ENCODE measurements around the gene PACSIN1.

DNA sequence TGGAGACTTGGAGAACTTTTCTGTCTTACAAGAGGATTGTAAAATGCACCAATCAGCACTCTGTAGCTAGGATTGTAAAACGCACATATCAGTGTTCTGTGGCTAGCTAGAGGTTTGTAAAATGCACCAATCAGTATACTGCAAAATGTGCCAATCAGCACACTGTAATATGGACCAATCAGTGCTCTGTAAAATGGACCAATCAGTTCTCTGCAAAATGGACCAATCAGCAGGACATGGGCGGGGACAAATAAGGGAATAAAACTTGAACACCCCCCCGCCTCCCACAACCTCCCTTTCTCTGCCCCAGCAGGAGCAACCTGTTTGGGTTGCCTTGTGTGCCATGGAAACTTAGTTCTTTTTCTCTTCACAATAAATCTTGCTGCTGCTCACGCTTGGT is 27.2 kb upstream of the PACSIN1 start:
- TF ChIP-seq POLR2AphosphoS5 (IDR thresholded peaks at IDR 0.05; ENCODE audit: low read depth, low read length) (no peak), EZH2 (IDR thresholded peaks at IDR 0.05) (no peak), RAD21 (IDR thresholded peaks at IDR 0.05; ENCODE audit: low read depth) (no peak), CEBPB (IDR thresholded peaks at IDR 0.05; ENCODE audit: low read depth) (no peak), EZH2phosphoT487 (IDR thresholded peaks at IDR 0.05; ENCODE audit: borderline replicate concordance) (no peak), POLR2A (IDR thresholded peaks at IDR 0.05; ENCODE audit: borderline replicate concordance, extremely low read depth, insufficient read depth, insufficient read length) (no peak), YY1 (IDR thresholded peaks at IDR 0.05; ENCODE audit: extremely low read depth, insufficient replicate concordance, low read depth, low read length) (no peak), JUND (IDR thresholded peaks at IDR 0.05) (no peak), SIN3A (IDR thresholded peaks at IDR 0.05; ENCODE audit: low read depth) (no peak), SRF (IDR thresholded peaks at IDR 0.05; ENCODE audit: low read depth) (no peak), TCF7L2 (IDR thresholded peaks at IDR 0.05; ENCODE audit: borderline replicate concordance, extremely low read depth, insufficient read depth, insufficient read length) (no peak)
- TF ChIP-seq, protein P1, sequence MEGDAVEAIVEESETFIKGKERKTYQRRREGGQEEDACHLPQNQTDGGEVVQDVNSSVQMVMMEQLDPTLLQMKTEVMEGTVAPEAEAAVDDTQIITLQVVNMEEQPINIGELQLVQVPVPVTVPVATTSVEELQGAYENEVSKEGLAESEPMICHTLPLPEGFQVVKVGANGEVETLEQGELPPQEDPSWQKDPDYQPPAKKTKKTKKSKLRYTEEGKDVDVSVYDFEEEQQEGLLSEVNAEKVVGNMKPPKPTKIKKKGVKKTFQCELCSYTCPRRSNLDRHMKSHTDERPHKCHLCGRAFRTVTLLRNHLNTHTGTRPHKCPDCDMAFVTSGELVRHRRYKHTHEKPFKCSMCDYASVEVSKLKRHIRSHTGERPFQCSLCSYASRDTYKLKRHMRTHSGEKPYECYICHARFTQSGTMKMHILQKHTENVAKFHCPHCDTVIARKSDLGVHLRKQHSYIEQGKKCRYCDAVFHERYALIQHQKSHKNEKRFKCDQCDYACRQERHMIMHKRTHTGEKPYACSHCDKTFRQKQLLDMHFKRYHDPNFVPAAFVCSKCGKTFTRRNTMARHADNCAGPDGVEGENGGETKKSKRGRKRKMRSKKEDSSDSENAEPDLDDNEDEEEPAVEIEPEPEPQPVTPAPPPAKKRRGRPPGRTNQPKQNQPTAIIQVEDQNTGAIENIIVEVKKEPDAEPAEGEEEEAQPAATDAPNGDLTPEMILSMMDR (IDR thresholded peaks at IDR 0.05 in 2 of 3, conservative IDR thresholded peaks at IDR 0.05 in 1 of 3; ENCODE audit: borderline replicate concordance in 1 of 3, insufficient read depth in 1 of 3, low read depth in 2 of 3, low read length in 2 of 3) = no peak
- TF ChIP-seq, protein P2, sequence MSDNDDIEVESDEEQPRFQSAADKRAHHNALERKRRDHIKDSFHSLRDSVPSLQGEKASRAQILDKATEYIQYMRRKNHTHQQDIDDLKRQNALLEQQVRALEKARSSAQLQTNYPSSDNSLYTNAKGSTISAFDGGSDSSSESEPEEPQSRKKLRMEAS (IDR thresholded peaks at IDR 0.05) = no peak
- TF ChIP-seq, protein P3, sequence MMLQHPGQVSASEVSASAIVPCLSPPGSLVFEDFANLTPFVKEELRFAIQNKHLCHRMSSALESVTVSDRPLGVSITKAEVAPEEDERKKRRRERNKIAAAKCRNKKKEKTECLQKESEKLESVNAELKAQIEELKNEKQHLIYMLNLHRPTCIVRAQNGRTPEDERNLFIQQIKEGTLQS (IDR thresholded peaks at IDR 0.05) = no peak
